BE2C (cell line): ENCODE data around the gene BAIAP2L1.

Experiments used
- DNase-seq: peaks from one replicate; pipeline ENCODE4 v3.0.0-alpha.2; 2020
- H3K27me3 ChIP-seq: fragments of 250-450 bp; sonication (Bioruptor Pico); 2 replicates; pipeline ENCODE4 v1.5.1; 2020; ENCODE audit warnings: mild to moderate bottlenecking
- H3K36me3 ChIP-seq: fragments of 250-450 bp; sonication (Bioruptor Pico); 2 replicates; pipeline ENCODE4 v1.5.1; 2020; ENCODE audit warnings: mild to moderate bottlenecking
- H3K4me1 ChIP-seq: fragments of 250-450 bp; sonication (Bioruptor Pico); 2 replicates; pipeline ENCODE4 v1.5.1; 2020
- H3K4me3 ChIP-seq: 2 replicates; pipeline ENCODE4 v1.5.1; 2011; ENCODE audit warnings: low read depth, low read length
- H3K9me3 ChIP-seq: fragments of 250-450 bp; sonication (Bioruptor Pico); 2 replicates; pipeline ENCODE4 v1.5.1; 2020
- TF ChIP-seq, protein P1 (sequence below): IDR thresholded peaks from 2 replicates; pipeline ENCODE4 v1.5.1; 2012; ENCODE audit warnings: mild to moderate bottlenecking, low read depth, low read length

BAIAP2L1 gene

DNA sequence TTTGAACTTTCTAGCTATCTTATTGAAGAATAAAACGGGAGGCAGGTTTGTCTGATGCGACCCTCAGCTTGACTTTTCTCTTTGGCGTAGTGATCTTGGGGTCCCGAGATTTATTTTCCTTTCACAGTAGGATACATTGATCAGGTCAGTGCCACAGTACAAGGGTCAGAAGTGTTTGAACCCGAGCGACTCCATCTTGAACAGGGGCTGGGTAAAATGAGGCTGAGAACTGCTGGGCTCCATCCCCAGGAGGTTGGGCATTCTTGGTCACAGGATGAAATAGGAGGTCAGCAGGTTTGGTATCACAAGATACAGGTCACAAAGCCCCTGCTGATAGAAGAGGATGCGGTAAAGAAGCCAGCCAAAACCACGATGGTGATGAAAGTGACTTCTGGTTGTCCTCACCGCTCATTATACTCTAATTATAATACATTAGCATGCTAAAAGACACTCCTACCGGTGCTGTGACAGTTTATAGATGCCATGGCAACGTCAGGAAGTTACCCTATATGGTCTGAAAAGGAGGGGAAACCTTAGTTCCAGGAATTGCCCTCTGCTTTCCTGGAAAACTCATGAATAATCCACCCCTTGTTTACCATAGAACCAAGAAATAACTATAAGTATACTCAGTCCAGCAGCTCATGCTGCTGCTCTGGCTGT lies 145.8 kb downstream of the BAIAP2L1 start:
- no peak for DNase-seq
- no peak overlapping the region for H3K4me3 ChIP-seq
- TF ChIP-seq, protein P1, sequence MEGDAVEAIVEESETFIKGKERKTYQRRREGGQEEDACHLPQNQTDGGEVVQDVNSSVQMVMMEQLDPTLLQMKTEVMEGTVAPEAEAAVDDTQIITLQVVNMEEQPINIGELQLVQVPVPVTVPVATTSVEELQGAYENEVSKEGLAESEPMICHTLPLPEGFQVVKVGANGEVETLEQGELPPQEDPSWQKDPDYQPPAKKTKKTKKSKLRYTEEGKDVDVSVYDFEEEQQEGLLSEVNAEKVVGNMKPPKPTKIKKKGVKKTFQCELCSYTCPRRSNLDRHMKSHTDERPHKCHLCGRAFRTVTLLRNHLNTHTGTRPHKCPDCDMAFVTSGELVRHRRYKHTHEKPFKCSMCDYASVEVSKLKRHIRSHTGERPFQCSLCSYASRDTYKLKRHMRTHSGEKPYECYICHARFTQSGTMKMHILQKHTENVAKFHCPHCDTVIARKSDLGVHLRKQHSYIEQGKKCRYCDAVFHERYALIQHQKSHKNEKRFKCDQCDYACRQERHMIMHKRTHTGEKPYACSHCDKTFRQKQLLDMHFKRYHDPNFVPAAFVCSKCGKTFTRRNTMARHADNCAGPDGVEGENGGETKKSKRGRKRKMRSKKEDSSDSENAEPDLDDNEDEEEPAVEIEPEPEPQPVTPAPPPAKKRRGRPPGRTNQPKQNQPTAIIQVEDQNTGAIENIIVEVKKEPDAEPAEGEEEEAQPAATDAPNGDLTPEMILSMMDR: no peak

GRCh38 chr7:98254516-98254915 lies 146.4 kb downstream of the BAIAP2L1 start:
- no peak for DNase-seq
- Histone ChIP-seq H3K27me3 (no peaks in the 10 kb centered on the region), H3K9me3 (no peaks in the 10 kb centered on the region), H3K4me1 (peaks cover 2% of the 10 kb centered on the region; the same call in 1 of the 2 replicates), H3K36me3 (no peaks in the 10 kb centered on the region), H3K4me3 (no peak overlapping the region)
- TF ChIP-seq, protein P1: no peak

More for the DNA sequence above, 145.8 kb downstream of the BAIAP2L1 start:
- Histone ChIP-seq H3K36me3 (no peaks in the 10 kb centered on the region), H3K4me1 (peaks cover 2% of the 10 kb centered on the region; the same call in 1 of the 2 replicates), H3K9me3 (no peaks in the 10 kb centered on the region), H3K27me3 (no peaks in the 10 kb centered on the region)

DNA sequence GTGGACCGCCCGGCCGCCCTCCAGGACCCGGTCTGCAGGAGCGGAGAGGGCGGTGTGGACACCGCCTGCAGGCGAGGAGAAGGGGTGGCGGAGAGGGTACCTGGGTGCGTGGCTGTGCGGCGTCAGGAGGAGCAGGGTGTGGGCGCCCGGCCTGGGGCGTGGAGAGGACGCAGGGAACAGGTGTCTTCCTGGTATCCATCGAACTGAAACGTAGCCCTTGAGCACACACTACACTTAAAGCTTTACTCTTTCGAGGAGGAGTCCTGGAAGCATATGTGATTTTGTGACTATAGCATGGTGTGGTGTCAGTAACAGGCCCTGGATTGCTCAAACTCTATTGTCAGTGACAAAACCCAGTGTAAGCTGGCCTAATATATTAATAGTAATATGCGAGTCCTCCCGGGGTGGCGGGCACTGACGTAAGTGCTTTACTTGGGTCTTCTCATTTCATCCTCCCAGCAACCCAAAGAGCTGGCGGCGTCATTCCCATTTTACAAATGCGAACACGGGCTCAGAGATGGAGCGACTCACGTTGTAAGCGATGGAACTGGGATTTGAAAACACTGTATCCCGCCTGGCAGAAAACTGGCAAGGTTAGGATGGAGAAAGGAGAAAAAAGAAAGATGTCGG lies 148.3 kb downstream of the BAIAP2L1 start:
- H3K36me3 ChIP-seq: no peaks in the 10 kb centered on the region
- H3K9me3 ChIP-seq: no peaks in the 10 kb centered on the region
- peaks cover 2% of the 10 kb centered on the region; the same call in 1 of the 2 replicates for H3K4me1 ChIP-seq
- H3K27me3 ChIP-seq: no peaks in the 10 kb centered on the region
- DNase-seq: no peak
- TF ChIP-seq, protein P1: no peak
- peak overlapping the region; percentile 92 for H3K4me3 ChIP-seq

DNA sequence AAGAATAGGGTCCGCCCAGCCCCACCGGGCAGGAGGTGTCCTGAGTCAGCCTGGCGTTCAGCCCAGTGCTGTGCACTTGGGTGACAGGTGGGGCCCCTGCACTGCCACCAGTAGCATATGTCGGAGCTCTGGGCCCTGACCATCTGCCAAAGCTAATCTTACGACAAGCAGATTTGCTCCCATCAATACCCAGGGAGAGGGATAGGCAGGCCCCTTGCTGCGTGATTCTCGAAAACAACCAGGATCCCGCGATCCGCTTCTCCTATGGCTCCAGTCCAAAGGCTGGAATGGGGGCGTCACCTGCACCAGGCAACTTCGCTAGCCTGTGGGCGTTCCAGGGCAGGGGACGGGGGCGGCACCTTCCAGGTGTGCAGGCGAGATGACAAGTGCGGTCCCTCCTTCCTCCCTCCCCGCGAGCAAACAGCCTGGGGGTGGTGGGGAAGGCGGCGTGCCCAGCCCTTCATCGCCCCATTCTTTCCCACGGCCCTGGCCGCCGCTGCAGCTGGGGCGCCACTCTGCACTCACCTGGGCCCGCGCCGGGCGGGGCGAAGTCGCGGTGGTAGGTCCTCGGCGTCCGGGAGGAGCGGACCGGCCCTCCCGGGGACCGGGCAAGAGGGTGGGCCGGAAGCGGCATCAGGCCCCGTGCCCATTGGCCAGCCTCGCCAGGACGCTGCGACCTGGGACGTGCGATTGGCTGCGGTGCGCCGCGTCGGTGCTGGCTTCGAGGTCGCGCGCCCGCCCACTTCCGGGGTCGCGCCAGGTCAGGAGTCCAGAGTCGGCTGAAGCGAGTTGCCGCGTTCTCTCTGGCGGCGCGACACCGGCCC lies 149.1 kb downstream of the BAIAP2L1 start, which contains the start of gene TECPR1:
Gene TECPR1 (minus strand): TSS at position 632 of the 824 bp plus-strand sequence. CDS start 6,086 bp downstream, outside the sequence.
- peak; percentile 93 for DNase-seq

DNA sequence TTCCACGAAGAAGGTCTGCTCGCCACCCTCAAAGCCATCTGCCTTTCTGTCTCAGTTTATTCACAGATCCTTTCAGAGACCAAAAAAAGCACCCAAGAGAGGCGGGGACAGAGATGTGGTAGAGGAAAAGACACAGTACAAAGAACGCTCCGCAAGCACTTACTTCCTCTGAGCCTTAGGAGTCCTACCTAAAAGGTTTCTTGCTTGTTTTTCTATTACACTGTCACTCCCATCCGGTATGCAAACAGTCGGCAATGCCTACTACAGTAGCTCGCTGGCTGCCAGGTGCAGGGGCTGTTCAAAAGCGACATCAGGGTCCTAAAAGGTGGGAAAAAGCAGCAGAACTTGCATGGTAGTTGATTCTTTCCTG lies 149.7 kb downstream of the BAIAP2L1 start:
- no peak for DNase-seq
- Histone ChIP-seq H3K9me3 (no peaks in the 10 kb centered on the region), H3K36me3 (no peaks in the 10 kb centered on the region), H3K4me3 (peak overlapping the region; percentile 92), H3K27me3 (no peaks in the 10 kb centered on the region), H3K4me1 (peaks cover 2% of the 10 kb centered on the region; the same call in 1 of the 2 replicates)
- TF ChIP-seq, protein P1: no peak

More for the DNA sequence above, 149.1 kb downstream of the BAIAP2L1 start, which contains the start of gene TECPR1:
- Histone ChIP-seq H3K9me3 (no peaks in the 10 kb centered on the region), H3K27me3 (no peaks in the 10 kb centered on the region), H3K4me3 (peak within 1 kb of the TSS; percentile 92), H3K36me3 (no peaks in the 10 kb centered on the region), H3K4me1 (peaks cover 2% of the 10 kb centered on the region; the same call in 1 of the 2 replicates)
- TF ChIP-seq, protein P1: no peak
